Fibroblast of villous mesenchyme (primary cell): Measurements from ENCODE around the gene FRRS1L. TPM values are rescaled to one million over a fixed set of nuclear protein-coding genes. Genes with fewer than 3 reads are reported as not detected.

Experiments
- small RNA-seq: library from RNA; depleted of rRNA; stranded (forward); fragments of <200 nt; gene quantifications from one replicate; pipeline ENCODE3, GENCODE V24; 2012
- total RNA-seq: library from RNA; depleted of rRNA; stranded (reverse); fragments of >200 nt; gene quantifications from 2 replicates; pipeline ENCODE4 v1.2.3, GENCODE V29; 2012

The FRRS1L gene
- total RNA-seq, 1 donor: not detected

Small RNA genes lying within 50 kb of the gene (small RNA-seq; reads per million reads assigned to genes)
- not detected for gene RNU6-984P

Other genes with a start within 250 kb of the FRRS1L start
- 31.2 and 44.0 TPM in 2 replicates for gene ELP1, start 233.1 kb downstream of the FRRS1L start, total RNA-seq
- gene ABITRAM, start 232.8 kb downstream of the FRRS1L start, total RNA-seq: 6.8 and 9.9 TPM in 2 replicates
- gene CTNNAL1, start 153.8 kb downstream of the FRRS1L start, total RNA-seq: 72.2 and 155 TPM in 2 replicates
- 54.4 and 86.8 TPM in 2 replicates for gene TMEM245, start 47.3 kb downstream of the FRRS1L start, total RNA-seq
- gene EPB41L4B, start 153.8 kb upstream of the FRRS1L start, total RNA-seq: under 0.01 and 0.32 TPM in 2 replicates